NT2/D1 (cell line): ENCODE measurements around the gene GAB3.

Source experiments
- SUZ12 ChIP-seq: IDR thresholded peaks from 2 replicates; pipeline ENCODE4 v1.6.1; 2011; ENCODE audit not compliant: insufficient read length, insufficient read depth; ENCODE audit errors: extremely low read depth
- YY1 ChIP-seq: IDR thresholded peaks from 2 replicates; pipeline ENCODE4 v1.6.1; 2011; ENCODE audit not compliant: insufficient read length, insufficient read depth
- ZNF274 ChIP-seq: IDR thresholded peaks from 2 replicates; pipeline ENCODE4 v1.6.1; 2011; ENCODE audit warnings: mild to moderate bottlenecking, low read depth, low read length

DNA sequence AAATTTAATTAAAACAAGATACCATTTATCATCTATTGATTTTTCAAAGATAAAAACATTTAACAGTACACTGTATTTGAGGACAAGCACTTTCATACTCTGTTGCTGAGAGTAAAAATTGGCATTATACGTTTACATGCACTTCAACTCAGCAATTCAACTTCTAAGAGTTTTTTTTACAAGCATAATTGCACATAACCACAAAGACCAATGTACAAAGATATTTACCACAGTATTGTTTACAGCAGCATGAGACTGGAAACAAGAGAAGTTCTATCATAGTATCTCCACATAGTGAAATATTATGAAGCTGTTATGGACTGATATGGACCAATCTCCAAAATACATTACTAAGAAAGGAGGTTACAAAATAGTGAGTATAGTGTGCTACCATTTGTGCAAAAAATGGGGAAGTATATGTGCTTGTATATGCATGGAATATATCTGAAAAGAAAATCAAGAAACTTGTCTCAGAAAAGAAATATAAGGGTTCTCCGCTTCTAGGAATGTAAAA is 10.9 kb downstream of the GAB3 start:
- TF ChIP-seq ZNF274: no peak
- no peak for TF ChIP-seq YY1
- TF ChIP-seq SUZ12: no peak
